Measurements from ENCODE around the gene TARS1.
"Not testable (repeated sequence)": the region's sequence is repeated elsewhere in the genome, so short reads cannot be mapped to it uniquely, and the experiment has no call there.

The TARS1 gene

GRCh38 chr5:33489481-33490067, 48.8 kb downstream of the TARS1 start:
- no peak for DNase-seq

- DNase-seq, result no peak
Observed at GRCh38 chr5:33490071-33490665, 49.4 kb downstream of the TARS1 start.

- DNase-seq, result no peak
Observed at GRCh38 chr5:33491941-33492340, 51.2 kb downstream of the TARS1 start.

- DNase-seq, result no peak
Observed at GRCh38 chr5:33494466-33494865, 53.7 kb downstream of the TARS1 start.

- no peak for DNase-seq
Observed at GRCh38 chr5:33501260-33501659, 60.5 kb downstream of the TARS1 start.

GRCh38 chr5:33501899-33502298, 61.1 kb downstream of the TARS1 start:
- DNase-seq, result no peak

GRCh38 chr5:33504570-33504969, 63.8 kb downstream of the TARS1 start:
- DNase-seq, result no peak

GRCh38 chr5:33507426-33507825, 66.7 kb downstream of the TARS1 start:
- DNase-seq, result no peak

GRCh38 chr5:33509036-33509435, 68.3 kb downstream of the TARS1 start:
- DNase-seq, result no peak

GRCh38 chr5:33513462-33514185, 72.9 kb downstream of the TARS1 start:
- DNase-seq, result no peak

GRCh38 chr5:33515366-33515765, 74.6 kb downstream of the TARS1 start:
- not testable (repeated sequence) for DNase-seq

GRCh38 chr5:33516421-33516820, 75.7 kb downstream of the TARS1 start:
- no peak for DNase-seq

All from NCI-H2107 (cell line).